GM21825 (cell line): ENCODE results near the gene MEIS2.

Experiments used
- ATAC-seq: cut with Tn5 transposase; IDR thresholded peaks from one replicate; pipeline ENCODE4 v1.9.1; 2021; ENCODE audit warnings: mild to moderate bottlenecking, moderate library complexity; ENCODE audit not compliant: unreplicated experiment

Gene MEIS2

GRCh38 chr15:37041836-37042235, 58.5 kb downstream of the MEIS2 start:
- no peak for ATAC-seq

DNA sequence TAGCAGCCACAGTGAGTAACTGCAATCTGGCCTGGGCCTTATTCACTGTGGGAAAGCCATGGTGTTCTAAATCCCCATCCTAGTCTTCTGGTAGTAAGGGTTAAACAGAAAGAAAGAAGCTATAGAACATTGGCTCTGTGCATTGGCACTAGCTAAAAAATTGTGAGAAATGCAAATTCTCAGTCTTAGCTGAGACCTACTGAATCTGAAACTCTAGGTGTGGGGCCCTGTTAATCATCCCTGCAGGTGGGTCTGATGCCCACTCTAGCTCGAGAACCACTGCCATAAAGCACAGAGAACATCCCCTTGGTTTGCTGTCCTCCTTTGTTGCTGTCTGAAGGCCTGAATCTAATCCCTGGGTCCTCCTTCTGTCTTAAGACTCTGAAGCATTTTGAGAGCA, 59.3 kb downstream of the MEIS2 start:
- ATAC-seq: no peak

GRCh38 chr15:37040072-37040742, 60.1 kb downstream of the MEIS2 start:
- no peak for ATAC-seq

DNA sequence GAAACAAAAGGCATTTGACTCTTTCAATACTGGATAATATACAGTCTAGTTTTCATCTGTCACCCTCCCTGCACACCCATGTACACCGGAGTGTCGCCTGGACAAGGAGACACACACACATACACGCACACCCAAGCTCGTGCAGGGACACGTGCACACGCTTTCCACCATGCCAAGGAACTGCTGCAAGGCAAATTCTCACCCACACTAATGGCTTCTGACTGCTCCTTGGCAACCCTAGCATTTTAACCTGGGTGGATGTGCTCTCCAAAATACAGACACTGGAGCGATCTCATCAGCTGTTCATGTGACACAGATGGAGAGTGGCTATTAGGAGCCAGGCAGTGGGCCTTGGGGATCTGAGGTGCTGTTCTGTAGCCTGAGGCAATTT, 61.6 kb downstream of the MEIS2 start:
- ATAC-seq: no peak

- ATAC-seq: no peak
Measured at GRCh38 chr15:37037850-37038715, 62.3 kb downstream of the MEIS2 start.

- no peak for ATAC-seq
Measured at GRCh38 chr15:37037071-37037655, 63.2 kb downstream of the MEIS2 start.

GRCh38 chr15:37034835-37035748, 65.3 kb downstream of the MEIS2 start:
- no peak for ATAC-seq

GRCh38 chr15:37034392-37034791, 66.0 kb downstream of the MEIS2 start:
- ATAC-seq: no peak

DNA sequence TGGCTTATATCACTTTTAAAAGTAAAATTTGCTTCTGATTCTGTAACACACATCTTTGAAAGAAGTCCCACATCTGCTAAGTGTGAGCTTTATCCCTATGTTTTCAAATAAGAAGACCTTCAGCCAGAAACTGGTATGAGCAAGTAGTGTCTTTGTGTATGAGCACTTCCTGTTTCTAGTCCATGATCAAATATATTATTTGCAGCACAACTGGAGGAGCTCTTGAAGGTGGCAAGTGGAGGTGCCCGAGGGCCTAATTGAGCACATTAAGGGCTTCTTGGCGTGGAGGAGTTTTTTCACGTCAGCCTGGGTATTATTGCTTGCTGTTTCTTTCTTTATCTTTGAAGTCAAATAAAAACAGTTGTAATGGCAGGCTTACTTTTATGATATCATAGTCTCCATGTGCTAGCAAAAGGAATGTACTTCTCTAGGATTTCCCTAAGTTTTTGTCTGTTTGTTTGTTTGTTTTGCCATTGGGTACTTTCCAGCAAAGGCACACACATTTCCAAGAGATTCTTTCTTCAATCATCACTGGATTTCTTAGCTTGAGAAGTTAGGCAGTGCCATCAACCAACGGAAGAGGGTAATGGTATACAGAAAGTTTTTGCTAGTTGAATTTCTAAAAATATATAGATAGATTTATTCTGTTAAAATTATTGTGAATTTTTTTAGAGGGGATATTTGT, 68.1 kb downstream of the MEIS2 start:
- ATAC-seq: no peak

DNA sequence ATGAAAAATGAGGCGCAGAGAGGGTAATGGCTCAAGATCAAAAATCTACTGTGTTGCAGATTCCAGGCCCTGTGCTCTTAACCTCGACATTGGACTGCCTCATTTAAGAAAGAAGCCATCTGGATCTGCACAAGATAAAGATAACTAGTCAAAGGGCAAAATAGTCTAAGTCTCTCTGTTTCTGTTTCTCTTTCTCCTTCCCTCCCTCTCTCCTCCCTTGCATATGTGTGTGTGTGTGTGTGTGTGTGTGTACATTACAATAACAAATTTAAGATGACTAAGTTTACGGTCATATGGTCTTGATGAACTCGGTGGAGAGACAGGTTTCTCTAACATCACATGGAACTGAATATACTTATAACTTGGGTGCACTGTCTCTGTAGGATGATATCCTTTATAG, 69.2 kb downstream of the MEIS2 start:
- ATAC-seq: no peak

DNA sequence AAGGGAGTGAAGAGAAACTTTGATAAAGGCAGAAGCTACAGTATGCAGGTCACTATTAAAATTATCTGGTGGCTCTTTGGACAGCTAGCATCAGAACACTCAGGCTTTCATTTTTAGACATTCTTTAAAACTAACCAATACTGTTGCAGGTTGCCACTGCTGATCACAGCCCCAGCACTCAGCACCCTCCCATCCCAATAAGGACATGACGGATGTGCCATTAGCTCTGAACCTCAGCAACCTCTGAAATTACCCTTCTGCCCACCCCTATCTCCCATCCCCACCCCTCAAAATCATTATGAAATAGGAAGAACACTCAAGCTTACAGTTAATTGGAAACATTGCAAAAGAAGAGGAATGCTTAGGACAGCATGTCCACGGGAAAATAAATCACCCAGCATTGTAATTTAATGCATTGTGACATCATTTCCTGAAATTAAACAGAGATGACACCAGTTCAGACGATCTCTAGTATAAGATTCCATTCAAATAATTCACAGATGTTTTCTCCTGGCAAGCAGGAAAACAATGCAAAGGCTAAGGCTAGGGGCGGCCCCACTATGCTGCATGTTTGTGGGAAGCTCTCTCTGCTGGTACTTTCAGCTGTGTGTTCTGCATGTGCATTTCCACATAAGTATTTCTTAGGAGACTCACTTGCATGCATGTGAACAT, 71.6 kb downstream of the MEIS2 start:
- no peak for ATAC-seq

DNA sequence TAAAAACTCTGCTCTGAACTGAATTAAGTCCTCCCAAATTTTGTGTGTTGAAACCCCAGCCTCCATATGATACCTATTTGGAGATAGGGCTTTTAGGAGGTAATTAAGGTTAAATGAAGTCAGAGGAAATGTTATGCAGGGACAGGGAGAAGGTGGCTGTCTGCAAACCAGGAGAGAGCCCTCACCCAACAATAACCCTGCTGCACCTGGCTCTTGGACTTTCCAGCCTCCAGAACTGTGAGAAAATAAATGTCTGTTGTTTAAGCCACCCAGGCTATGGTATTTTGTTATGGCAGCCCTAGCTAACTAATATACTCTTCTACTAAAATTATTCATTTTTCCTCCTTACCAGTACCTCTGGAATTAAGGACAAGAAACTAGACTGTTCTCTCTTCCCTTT, 79.5 kb downstream of the MEIS2 start:
- no peak for ATAC-seq

DNA sequence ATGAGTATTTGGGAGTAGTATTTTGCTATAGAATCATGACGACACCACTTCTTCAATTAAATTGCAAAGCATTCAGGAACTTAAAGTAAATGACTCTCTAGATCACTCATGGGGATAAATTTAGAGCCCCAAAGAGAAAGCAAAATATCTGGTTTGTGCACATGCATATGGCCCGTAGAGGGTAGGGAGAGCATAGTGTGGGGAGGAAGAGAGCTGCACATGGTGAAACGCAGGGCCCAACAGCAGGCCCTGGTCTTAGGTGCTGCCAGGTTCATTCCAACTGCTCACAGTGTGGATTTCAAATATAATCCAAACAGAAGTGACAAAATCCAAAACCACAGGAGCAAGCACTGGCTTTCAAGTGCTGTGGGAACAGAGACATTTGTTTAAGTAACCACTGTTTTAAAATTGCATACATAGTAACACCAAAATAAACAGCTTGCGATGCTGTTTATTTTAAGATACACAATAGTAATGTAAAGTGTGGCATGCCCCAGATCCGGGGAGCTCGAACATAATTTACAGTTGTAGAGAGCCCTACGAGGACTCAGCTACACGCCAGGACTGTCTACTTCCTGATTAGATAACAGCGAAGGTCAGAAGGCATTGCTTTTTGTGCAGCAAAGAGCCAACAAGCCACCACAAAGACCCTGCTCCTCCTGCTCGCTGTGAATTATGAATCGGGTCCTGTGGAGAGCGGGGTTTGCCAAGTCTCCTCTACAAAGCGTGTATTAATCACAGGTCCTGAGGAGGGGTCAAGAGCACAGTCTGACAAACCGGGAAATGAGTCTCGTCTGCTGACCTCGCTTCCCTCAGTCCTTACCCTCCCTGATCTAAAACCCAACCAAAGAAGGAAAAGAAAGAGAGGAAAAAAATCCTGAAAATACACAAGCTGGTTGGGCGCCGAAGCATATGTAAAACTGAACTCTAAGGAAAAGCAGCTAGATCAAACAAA, 80.6 kb downstream of the MEIS2 start:
- no peak for ATAC-seq

- ATAC-seq: no peak
Measured at GRCh38 chr15:37017031-37017625, 83.2 kb downstream of the MEIS2 start.

DNA sequence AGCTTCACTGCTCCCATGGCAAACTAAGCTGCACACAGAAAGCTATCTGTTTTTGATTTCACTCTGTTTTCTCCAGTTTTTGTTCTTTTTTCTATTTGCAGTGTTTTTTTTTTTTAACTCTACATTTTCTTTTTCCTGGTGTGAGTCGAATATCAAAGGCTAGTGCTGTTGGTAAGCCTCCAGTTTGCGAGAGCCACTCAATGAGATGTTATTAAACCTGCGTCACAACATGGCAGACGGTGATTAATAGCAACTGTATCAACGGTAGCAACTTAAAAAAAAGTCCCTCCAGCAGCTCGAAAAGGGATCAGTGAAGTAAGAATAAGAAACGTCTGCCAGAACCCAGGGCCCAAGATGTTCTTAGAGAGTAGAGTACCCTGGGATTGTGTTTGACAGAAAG, 84.1 kb downstream of the MEIS2 start:
- ATAC-seq: no peak

DNA sequence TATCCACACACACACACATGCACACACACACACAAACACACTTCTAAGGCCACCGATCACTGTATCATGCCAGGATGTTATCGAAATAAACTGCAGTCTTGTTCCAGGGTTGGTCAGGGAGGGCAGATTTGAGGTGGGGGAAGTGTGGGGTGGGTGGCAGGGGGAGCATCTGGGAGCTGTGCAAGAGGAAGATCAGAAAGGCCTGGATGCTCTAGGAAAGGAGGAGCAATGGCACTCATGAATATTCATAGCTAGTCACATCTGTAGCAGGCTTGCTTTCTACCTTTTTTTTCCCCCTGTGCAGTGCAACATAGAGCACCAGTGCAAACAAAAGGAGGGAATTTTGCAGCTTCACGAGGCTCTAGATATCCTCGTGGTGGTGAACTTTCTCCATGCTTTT, 84.9 kb downstream of the MEIS2 start:
- ATAC-seq: no peak

- no peak for ATAC-seq
Measured at GRCh38 chr15:37015035-37015434, 85.3 kb downstream of the MEIS2 start.

GRCh38 chr15:37014566-37014965, 85.8 kb downstream of the MEIS2 start:
- ATAC-seq: no peak
